RCC 7860 (cell line): ENCODE results near the gene MS4A6A.
A peak's percentile ranks its signal among the peaks of the same experiment; 100 is the strongest.
"Not testable (repeated sequence)": the region's sequence is repeated elsewhere in the genome, so short reads cannot be mapped to it uniquely, and the experiment has no call there.

Experiments
- DNase-seq: peaks from one replicate; pipeline ENCODE4 v3.0.0-alpha.2; 2015; ENCODE audit warnings: low spot score
- FAIRE-seq: peaks from 2 replicates; lab custom pipeline; 2012; peaks lifted over from hg19 to GRCh38; lab: Jason Lieb, UNC

The MS4A6A gene

DNA sequence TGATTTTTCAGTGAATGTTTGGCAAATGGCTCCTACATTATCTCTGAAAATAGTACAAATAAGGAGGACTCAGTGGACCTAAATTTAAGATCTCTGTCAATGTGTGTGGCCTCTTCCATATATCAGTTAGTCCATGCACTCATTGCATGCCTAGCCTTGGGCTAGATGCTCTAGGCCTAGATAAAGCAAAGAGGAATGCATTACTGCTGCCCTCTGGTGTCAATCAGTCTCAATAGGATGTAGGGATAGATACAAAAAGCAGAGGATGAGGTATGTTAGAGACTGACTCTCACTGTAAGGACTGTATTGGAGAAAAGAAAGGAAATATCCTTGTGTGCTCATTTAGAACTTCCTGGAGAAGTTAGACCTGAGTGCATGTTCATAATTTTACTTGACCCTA lies 52.4 kb downstream of the MS4A6A start:
- DNase-seq (peak; percentile 20), FAIRE-seq (no peak)

- no peak for FAIRE-seq
- DNase-seq, result no peak
Observed at GRCh38 chr11:60129853-60130252, 53.0 kb downstream of the MS4A6A start.

- not testable (repeated sequence) for DNase-seq, FAIRE-seq
Observed at GRCh38 chr11:60128866-60129265, 54.0 kb downstream of the MS4A6A start.

DNA sequence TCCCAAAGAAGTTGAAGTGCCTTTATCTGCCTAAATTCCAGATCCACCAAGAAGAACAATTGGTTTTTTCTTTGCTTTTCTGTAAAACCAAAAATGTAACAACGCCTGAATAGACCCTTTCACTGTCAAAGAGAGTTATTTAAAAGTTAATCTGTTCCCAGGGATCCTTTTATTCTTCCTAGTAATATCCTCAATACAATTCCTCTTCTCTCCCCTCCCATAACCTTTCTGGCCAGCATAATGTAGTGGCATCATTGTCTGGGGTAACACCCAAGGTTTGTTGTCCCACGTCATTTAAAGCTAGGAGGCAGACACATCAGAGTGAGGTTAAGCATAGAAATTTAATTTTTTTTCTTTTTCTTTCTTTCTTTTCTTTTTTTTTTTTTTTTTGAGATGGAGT lies 54.5 kb downstream of the MS4A6A start:
- no peak for FAIRE-seq

DNA sequence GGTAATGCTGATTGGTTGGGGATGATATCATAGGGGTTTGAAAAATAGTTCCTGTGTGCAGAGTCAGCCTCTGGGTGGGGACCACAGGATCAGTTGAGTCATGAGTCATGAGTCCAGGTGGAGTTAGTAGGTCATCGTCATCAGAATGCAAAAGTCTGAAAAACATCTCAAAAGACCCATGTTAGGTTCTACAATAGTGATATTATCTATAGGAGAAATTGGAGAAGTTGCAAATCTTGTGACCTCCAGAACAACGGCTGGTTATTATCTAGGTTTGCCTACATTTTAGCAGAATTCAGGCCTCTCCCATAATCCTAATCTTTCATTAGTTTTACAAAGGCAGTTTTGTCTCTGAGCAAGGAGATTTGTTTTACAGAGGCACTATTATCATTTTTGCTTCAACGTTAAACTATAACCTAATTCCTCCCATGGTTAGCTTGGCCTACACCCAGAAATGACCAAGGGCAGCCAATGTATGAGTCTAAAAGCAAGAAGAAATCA lies 55.5 kb downstream of the MS4A6A start:
- FAIRE-seq, result peak; percentile 12
- no peak for DNase-seq

More for the DNA sequence above, 54.5 kb downstream of the MS4A6A start:
- DNase-seq, result no peak

DNA sequence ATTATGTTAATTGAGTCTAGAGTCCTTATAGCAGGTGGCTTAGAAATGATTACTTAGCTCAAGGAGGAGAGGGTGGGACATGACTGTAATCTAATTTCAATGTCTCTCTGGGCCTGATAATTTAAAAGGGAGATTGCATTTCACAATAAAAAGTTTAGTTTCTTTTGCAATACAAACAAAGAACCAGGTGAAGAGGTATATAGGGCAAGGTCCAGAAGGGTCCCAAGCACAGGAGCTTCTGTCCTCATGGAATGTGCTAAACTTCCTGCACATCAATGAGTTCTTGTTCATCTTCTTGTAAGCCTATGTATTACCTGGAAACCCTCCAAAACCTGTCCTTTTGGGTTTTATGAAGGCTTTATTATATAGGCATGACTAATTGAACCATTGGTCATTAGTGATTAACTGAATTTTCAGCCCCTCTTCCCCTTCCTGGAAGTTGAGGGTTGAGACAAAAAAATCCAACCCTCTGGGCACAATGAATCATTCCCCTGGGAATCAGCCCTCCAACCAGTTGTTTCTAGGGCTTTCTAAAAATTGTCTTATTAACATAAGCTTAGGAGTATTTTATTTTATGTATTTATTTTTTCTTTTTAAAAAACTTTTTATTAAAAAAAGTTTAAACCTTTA lies 56.8 kb downstream of the MS4A6A start:
- no peak for FAIRE-seq
- no peak for DNase-seq

DNA sequence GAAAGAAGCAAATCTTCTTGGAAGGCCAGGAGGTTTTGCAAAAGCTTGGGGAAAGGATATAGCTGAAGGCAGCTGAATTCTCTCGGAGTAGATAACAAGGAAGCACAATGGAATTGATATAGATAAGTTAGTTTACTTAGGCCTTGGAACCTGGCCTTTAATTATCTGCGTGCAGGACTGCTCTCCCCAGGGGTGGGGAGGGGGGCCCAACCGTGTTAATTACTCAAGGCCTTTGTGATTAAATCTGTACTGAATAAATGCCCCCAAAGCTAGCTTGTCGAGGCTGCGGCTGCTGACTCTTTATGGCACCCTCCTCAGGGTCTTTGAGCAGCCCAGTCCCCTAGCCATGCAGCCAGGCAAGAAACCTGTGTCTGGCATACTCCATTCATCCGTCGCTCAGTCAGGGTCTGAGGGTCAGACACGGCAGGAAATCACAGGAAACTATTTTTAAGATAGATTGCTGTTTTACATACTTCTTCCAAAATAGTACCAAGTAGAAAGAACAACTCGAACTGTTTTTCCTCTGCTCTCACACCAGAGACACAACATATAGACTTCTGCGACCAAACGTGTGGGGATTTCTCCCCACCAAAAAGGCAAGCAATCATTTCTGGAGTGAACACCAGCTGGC lies 58.0 kb downstream of the MS4A6A start:
- no peak for DNase-seq
- no peak for FAIRE-seq
